ENCODE results near the gene CD200. TPM values are rescaled to one million over a fixed set of nuclear protein-coding genes. Genes with fewer than 3 reads are reported as not detected.

CD200 gene
- total and polyA plus RNA-seq, 10 of the 15 experiments (the other 5 are each of a cell fraction or from before 2014, with no cell fraction given) = 21.2 to 84.3 (median 33.2) TPM

GRCh38 chr3:112293368-112294321 lies 39.3 kb upstream of the CD200 start, which contains the start of gene SLC9C1 (continued):
- TF ChIP-seq, protein P1, sequence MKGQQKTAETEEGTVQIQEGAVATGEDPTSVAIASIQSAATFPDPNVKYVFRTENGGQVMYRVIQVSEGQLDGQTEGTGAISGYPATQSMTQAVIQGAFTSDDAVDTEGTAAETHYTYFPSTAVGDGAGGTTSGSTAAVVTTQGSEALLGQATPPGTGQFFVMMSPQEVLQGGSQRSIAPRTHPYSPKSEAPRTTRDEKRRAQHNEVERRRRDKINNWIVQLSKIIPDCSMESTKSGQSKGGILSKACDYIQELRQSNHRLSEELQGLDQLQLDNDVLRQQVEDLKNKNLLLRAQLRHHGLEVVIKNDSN (IDR thresholded peaks at IDR 0.05; ENCODE audit: borderline replicate concordance, extremely low read length, insufficient read depth, low read depth, low read length) = no peak
- TF ChIP-seq RAD21 (IDR thresholded peaks at IDR 0.05; ENCODE audit: insufficient read depth, low read depth, low read length) (peak; percentile 81), TBL1XR1 (IDR thresholded peaks at IDR 0.05; ENCODE audit: low read depth, low read length) (0 out of 2 replicates have a peak, but pooled peaks have one; percentile 24), JUND (IDR thresholded peaks at IDR 0.05; ENCODE audit: low read depth, low read length) (no peak), CBX5 (IDR thresholded peaks at IDR 0.05; ENCODE audit: low read depth) (0 out of 2 replicates have a peak, but pooled peaks have one; percentile 80), MYC (IDR thresholded peaks at IDR 0.05; ENCODE audit: insufficient read depth, insufficient read length, insufficient replicate concordance, low read length, severe bottlenecking) (no peak), ZBTB4 (CRISPR knock-in tag; IDR thresholded peaks at IDR 0.05) (no peak), CREM (IDR thresholded peaks at IDR 0.05; ENCODE audit: low read depth) (no peak)

Data from GM12878 (cell line).